ENCODE data around the gene ADSL. TPM values are rescaled to one million over a fixed set of nuclear protein-coding genes. Genes with fewer than 3 reads are reported as not detected.
"Not testable (repeated sequence)": the region's sequence is repeated elsewhere in the genome, so short reads cannot be mapped to it uniquely, and the experiment has no call there.

The ADSL gene
- polyA plus RNA-seq: 44.5 TPM

DNA sequence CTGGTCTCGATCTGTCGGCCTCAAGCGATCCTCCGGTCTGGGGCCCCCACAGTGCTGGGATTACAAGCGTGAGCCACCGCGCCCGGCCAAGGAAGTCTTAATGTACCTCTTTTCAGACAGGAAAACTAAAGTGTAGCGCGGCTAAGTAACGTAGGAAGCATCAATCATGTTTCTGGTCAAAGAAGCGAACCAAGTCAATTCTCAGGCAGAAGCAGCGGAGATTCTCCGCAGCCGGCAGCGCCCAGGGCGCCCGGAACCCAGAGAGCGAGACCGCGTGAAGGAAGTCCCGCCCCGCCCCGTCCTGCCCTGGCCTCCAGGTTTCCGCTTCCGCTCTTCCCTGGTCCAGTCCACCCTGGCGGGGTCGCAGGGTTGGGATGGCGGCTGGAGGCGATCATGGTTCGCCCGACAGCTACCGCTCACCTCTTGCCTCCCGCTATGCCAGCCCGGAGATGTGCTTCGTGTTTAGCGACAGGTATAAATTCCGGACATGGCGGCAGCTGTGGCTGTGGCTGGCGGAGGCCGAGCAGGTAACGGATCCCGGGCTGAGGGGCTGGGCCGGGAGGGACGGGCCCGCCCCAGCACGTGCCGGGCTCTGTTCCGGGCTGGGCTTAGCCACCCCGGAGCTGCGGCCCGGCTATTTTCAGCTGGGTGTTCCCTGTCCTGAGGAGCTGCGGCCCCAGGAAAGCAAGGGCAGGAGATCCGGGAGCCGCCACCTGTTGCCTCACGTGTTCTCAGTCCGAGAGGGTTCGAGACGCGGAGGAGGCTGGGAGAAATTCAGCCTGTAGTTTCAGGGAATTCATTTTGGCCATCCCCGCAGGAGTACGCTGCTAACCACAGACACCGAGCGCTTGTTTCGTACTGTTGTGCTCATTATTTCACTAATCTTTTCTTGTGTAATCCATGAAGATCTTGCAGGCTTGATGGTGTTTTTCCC lies at the start of gene ADSL:
TSS of gene ADSL (plus strand) at position 316 of the 934 bp plus-strand sequence. CDS start at position 375, 59 bp downstream.
- peaks cover 18 to 33% (median 25%) of the 10 kb centered on the region in 3 donors for H3K4me1 Mint-ChIP-seq
- H3K4me3 Mint-ChIP-seq: peak within 1 kb of the TSS; percentile 96 to 100 (median 100)
- no peaks in the 10 kb centered on the region for H3K9me3 Mint-ChIP-seq
- H3K36me3 Mint-ChIP-seq: no peaks in the 10 kb centered on the region
- H3K27ac Mint-ChIP-seq: peak within 1 kb of the TSS; percentile 87 to 99 (median 98)
- H3K27me3 Mint-ChIP-seq: no peaks in the 10 kb centered on the region

DNA sequence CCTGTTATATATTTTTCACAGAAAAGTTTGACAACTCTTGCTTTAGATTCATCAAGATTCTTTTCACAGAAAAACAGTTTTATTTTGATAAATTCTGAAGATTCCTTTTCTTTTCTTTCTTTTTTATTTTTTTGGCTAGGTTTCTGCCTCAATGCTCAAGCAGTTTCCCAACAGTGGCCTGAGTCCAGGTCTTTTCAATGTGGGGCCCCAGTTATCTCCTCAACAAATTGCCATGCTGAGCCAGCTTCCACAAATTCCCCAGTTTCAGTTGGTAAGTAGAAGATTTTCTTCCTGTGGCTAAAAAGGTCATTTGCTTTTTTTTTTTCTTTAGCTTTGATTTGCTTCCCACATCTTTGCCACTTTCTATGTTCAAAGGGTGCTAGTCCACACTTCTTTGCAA lies 46.0 kb upstream of the ADSL start:
- Mint-ChIP-seq H3K27me3 (no peaks in the 10 kb centered on the region), H3K9me3 (no peaks in the 10 kb centered on the region), H3K36me3 (peaks cover 15% of the 10 kb centered on the region), H3K4me1 (peaks cover 0 to 3% (median 2%) of the 10 kb centered on the region in 3 donors), H3K27ac (peak overlapping the region in 1 of 3 donors; percentile 39), H3K4me3 (no peak overlapping the region)

GRCh38 chr22:40300884-40301672 lies 45.2 kb upstream of the ADSL start:
- H3K4me3 Mint-ChIP-seq: no peak overlapping the region
- H3K27ac Mint-ChIP-seq: peak overlapping the region in 1 of 3 donors; percentile 39
- peaks cover 15% of the 10 kb centered on the region for H3K36me3 Mint-ChIP-seq
- H3K4me1 Mint-ChIP-seq: peaks cover 0 to 3% (median 0%) of the 10 kb centered on the region in 3 donors
- H3K9me3 Mint-ChIP-seq: no peaks in the 10 kb centered on the region
- no peaks in the 10 kb centered on the region for H3K27me3 Mint-ChIP-seq

DNA sequence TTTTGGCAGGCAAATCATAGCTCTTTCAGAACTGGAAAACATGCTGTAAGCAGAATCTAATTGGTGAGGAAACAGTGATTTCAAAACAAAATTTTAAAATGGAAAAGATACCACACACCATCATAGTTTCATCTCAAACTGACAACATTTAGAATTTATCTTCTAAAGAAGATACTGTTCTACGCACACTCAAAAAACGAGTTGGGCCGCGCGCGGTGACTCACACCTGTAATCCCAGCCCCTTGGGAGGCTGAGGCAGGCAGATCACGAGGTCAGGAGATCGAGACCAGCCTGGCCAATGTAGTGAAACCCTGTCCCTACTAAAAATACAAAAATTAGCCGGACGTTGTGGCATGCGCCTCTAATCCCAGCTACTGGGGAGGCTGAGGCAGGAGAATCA lies 44.2 kb upstream of the ADSL start:
- Mint-ChIP-seq H3K4me1 (peaks cover 0 to 3% (median 0%) of the 10 kb centered on the region in 3 donors), H3K4me3 (no peak overlapping the region), H3K27me3 (no peaks in the 10 kb centered on the region), H3K27ac (peak overlapping the region in 1 of 3 donors; percentile 16), H3K9me3 (no peaks in the 10 kb centered on the region), H3K36me3 (peaks cover 12% of the 10 kb centered on the region)

- Mint-ChIP-seq H3K4me3 (no peak overlapping the region), H3K4me1 (peaks cover 0 to 3% (median 1%) of the 10 kb centered on the region in 3 donors), H3K27ac (no peak overlapping the region)
Measured at GRCh38 chr22:40305625-40306024, 40.7 kb upstream of the ADSL start.

DNA sequence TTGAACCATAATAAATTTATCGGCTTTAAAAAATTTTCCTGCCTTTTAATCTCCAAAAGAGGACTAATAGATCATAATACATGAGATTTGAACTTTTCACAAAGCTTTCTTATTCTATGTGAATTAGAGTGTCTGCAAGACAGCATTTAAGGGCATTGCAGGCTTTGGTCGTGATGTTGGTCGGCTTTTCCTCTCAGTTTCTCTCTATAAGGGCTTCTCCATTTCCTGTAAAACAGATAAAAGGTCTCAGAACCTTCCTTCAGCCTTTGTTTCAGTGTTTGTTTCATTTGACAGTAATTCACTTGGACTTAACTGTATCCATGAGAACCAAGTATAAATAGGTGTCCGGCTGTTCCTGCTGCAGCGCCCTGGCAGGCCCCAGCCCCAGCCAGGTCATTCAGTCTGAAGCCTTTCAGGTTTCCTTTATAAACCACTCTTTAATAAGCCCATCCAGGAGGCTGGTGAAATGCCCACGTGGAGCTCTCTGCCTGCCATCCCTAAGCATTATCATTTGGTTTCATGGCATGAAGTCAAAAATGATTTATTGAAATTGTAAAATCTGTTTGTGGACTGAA lies 37.2 kb upstream of the ADSL start:
- peaks cover 0 to 3% (median 1%) of the 10 kb centered on the region in 3 donors for H3K4me1 Mint-ChIP-seq
- H3K4me3 Mint-ChIP-seq: no peak overlapping the region
- peaks cover 5% of the 10 kb centered on the region for H3K36me3 Mint-ChIP-seq
- H3K27ac Mint-ChIP-seq: peak overlapping the region in 1 of 3 donors; percentile 80
- H3K27me3 Mint-ChIP-seq: no peaks in the 10 kb centered on the region
- no peaks in the 10 kb centered on the region for H3K9me3 Mint-ChIP-seq

More at GRCh38 chr22:40305625-40306024, 40.7 kb upstream of the ADSL start:
- Mint-ChIP-seq H3K9me3 (no peaks in the 10 kb centered on the region), H3K36me3 (peaks cover 10% of the 10 kb centered on the region), H3K27me3 (no peaks in the 10 kb centered on the region)

DNA sequence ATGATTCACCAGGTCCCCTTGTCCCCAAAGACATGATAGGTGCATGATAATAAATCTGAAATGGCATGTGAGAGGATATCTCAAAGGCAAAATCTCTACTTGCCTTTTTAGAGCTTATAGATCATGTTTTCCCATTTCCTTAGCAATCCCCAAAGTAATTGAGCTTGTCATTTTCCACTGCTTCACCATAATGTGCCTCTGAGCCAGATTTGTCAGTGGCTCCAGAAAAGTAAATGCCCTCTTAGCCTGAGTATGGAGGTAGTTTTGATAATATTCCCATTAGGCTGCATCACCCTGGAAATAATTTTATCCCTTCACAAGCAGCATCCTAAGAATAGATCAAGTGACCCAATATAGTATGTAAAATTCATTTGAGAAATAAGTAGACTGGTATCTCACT lies 36.7 kb upstream of the ADSL start:
- H3K27ac Mint-ChIP-seq: peak overlapping the region in 1 of 3 donors; percentile 12
- H3K27me3 Mint-ChIP-seq: no peaks in the 10 kb centered on the region
- H3K36me3 Mint-ChIP-seq: peaks cover 4% of the 10 kb centered on the region
- no peaks in the 10 kb centered on the region for H3K9me3 Mint-ChIP-seq
- H3K4me1 Mint-ChIP-seq: peaks cover 0 to 3% (median 2%) of the 10 kb centered on the region in 3 donors
- no peak overlapping the region for H3K4me3 Mint-ChIP-seq

DNA sequence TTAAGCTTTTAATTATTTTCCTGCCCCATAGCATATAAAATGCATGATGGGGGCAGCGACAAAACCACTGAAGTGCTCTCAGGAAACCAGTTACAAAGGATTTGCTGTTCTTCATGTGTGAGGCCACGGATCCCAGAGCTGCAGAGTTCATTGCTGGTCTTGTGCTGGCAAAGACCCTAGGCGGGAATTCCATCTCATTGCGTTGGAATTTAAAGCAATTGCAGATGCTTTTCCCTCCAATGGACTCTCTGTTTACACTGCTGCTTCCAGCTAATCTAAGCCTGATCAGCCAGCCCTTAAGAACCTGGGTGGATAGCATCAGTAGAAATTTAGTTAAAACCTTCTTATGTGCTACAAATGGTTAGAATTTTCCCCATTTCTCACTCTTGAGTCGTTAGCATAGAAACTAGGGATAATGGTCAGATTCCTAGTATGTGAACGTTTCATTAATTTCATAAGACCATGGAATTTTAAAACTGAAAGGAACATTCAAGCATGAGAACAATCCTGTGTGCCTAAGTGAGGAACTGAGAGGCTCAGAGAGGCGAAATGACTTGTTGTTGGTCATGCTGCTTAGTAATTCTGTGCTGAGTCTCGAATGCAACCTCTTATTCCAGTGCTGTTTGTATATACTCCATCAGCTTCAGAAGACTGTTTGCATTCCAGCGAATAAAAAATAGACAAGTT lies 36.1 kb upstream of the ADSL start:
- peaks cover 0 to 3% (median 2%) of the 10 kb centered on the region in 3 donors for H3K4me1 Mint-ChIP-seq
- no peaks in the 10 kb centered on the region for H3K9me3 Mint-ChIP-seq
- peak overlapping the region in 1 of 3 donors; percentile 12 for H3K27ac Mint-ChIP-seq
- H3K4me3 Mint-ChIP-seq: no peak overlapping the region
- no peaks in the 10 kb centered on the region for H3K27me3 Mint-ChIP-seq
- H3K36me3 Mint-ChIP-seq: peaks cover 4% of the 10 kb centered on the region

DNA sequence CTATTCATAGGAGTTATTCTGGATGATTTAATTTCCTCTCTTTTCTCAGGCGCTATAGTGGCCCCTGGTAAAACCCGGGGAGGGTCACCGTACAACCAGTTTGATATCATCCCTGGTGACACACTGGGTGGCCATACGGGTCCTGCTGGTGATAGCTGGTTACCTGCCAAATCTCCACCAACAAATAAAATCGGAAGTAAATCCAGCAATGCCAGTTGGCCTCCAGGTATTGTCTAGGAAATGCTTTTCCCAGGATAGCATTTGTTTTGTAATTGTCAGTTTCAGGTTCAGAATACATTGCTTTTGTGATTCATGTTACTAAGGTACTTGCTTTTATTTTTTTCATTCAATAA lies 35.6 kb upstream of the ADSL start:
- Mint-ChIP-seq H3K4me1 (peaks cover 0 to 3% (median 2%) of the 10 kb centered on the region in 3 donors), H3K9me3 (no peaks in the 10 kb centered on the region), H3K36me3 (peaks cover 5% of the 10 kb centered on the region), H3K4me3 (no peak overlapping the region), H3K27me3 (no peaks in the 10 kb centered on the region), H3K27ac (no peak overlapping the region)

GRCh38 chr22:40311646-40312045 lies 34.7 kb upstream of the ADSL start:
- not testable (repeated sequence) for H3K4me1 Mint-ChIP-seq, H3K36me3 Mint-ChIP-seq, H3K4me3 Mint-ChIP-seq, H3K27me3 Mint-ChIP-seq, H3K27ac Mint-ChIP-seq, H3K9me3 Mint-ChIP-seq

DNA sequence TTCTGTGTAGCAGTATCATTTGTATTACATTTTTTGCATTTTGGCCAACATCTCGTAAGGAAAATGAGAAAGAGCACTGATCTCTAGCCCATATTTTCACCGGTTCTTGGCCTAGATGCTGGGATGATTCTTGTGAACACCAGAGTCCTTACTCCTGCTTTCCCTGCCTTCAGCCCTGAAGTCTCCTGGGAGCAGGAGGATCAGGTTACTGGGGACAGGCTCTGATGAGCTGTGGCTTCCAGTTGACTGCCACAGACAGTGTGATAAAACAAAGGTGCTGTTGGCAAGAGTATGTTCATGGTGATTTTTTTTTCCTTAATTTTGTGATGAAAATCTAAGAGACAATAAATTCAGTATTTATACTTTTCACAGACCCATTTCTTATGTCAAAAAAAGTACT lies 34.2 kb upstream of the ADSL start:
- Mint-ChIP-seq H3K27ac (peak overlapping the region in 1 of 3 donors; percentile 32), H3K36me3 (peaks cover 6% of the 10 kb centered on the region), H3K9me3 (no peaks in the 10 kb centered on the region), H3K4me3 (no peak overlapping the region), H3K27me3 (no peaks in the 10 kb centered on the region), H3K4me1 (peaks cover 0 to 4% (median 3%) of the 10 kb centered on the region in 3 donors)

DNA sequence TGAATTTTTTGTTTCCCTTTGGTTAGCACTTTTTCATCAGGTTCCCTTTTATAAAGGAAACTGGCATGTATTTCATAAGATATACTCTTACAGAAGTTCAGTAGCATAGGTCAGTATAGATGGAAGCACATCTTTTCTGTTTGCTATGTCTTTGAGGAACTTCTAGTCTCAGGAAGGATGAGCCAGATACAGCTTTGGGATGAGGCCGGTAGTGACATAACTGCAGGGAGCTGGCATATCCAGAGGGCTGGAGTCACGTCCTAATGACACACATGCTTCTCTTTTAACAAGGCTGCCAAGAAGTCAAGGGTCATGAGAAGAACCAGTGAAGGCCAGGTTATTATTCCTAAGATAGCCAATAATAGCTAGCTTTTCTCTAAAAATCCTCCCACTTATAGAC lies 33.3 kb upstream of the ADSL start:
- H3K36me3 Mint-ChIP-seq: peaks cover 7% of the 10 kb centered on the region
- H3K27me3 Mint-ChIP-seq: no peaks in the 10 kb centered on the region
- no peaks in the 10 kb centered on the region for H3K9me3 Mint-ChIP-seq
- H3K27ac Mint-ChIP-seq: no peak overlapping the region
- peaks cover 0 to 4% (median under 1%) of the 10 kb centered on the region in 3 donors for H3K4me1 Mint-ChIP-seq
- H3K4me3 Mint-ChIP-seq: no peak overlapping the region

DNA sequence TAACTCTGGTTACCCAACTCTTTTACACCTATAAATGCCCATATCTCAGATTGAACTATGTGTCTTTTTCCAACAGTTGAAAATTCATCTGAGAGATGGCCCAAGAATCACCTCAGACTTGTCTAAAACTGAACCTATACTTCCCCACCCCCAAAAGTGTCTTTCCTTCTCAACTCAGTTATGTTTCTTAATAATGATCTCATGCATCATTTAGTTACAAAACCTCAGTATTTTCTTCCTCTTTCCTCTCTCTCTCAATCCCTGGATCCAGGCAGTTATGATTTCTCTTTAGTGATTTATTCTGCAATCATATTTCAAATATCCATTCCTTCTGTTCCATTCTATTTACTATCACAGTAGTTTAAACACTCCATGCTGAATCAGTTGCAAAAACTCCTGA lies 32.3 kb upstream of the ADSL start:
- Mint-ChIP-seq H3K4me3 (no peak overlapping the region), H3K9me3 (no peaks in the 10 kb centered on the region), H3K4me1 (peaks cover 0 to 4% (median 0%) of the 10 kb centered on the region in 3 donors), H3K27ac (peak overlapping the region in 1 of 3 donors; percentile 68), H3K27me3 (no peaks in the 10 kb centered on the region), H3K36me3 (peaks cover 6% of the 10 kb centered on the region)

DNA sequence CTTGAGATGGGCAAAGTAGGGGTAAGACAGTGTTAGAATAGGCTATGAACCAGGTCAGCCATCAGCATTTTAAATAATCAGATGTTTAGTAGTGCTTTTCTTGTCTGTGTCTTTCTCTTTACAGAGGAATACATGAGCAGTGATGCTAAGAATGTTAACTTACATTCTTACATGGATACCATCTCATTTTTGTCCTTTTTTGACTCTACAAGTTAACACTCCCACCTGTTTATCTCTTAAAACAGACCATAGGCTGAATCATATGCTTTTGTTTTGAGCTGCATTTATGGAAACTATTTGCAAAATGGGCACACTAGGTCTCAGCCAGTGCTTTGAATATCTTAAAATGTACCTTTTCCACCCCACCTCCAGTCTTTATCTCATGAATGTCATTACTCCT lies 25.6 kb upstream of the ADSL start:
- no peaks in the 10 kb centered on the region for H3K9me3 Mint-ChIP-seq
- H3K36me3 Mint-ChIP-seq: peaks cover 6% of the 10 kb centered on the region
- H3K4me1 Mint-ChIP-seq: peaks cover 10 to 13% (median 13%) of the 10 kb centered on the region in 3 donors
- H3K4me3 Mint-ChIP-seq: no peak overlapping the region
- peak overlapping the region in 2 of 3 donors; percentile 6 to 31 for H3K27ac Mint-ChIP-seq
- H3K27me3 Mint-ChIP-seq: no peaks in the 10 kb centered on the region
